ENCODE results near the gene PRR19.

DNA sequence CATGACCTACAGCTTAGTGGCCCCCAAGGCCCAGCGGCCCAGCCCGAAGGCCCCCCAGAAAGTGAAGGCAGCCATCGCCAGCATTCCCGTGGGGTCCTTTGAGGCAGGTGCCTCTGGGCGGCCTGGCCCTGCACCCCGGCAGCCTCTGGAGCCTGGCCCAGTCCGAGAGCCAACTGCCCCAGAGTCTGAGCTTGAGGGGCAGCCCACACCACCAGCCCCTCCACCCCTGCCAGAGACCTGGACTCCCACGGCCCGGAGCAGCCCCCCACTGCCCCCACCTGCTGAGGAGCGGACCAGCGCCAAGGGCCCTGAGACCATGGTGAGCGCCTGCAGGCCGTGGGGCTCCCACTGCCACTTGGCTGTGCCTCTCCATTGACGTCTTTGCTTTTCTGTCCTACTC is 9.0 kb upstream of the PRR19 start:
- TF ChIP-seq SMAD1 (IDR thresholded peaks at IDR 0.05; ENCODE audit: low read depth, partially characterized antibody) (no peak), ZNF384 (IDR thresholded peaks at IDR 0.05; ENCODE audit: borderline replicate concordance, low read depth, low read length) (no peak)

All from GM12878 (cell line).